ENCODE results near the gene NDUFA12.

The NDUFA12 gene

DNA sequence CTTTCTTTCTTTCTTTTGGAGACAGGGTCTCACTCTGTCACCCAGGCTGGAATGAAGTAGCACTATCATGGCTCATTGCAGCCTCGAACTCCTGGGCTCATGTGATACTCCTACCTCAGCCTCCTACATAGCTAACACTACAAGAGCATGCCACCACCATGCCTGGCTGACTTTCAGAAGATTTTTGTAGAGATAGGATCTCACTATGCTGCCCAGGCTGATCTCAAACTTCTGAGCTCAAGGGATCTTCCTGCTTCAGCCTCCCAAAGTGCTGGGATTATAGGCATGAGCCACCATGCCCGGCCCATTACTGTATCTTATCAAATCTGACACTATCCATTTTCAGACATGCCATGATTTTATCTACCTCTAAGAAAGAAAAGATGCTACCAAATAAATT, 31.6 kb downstream of the NDUFA12 start:
- no peak for TF ChIP-seq CTCF (IDR thresholded peaks at IDR 0.05; ENCODE audit: low read depth, low read length)
- no peak for DNase-seq (ENCODE audit: extremely low read depth, low read depth)

DNA sequence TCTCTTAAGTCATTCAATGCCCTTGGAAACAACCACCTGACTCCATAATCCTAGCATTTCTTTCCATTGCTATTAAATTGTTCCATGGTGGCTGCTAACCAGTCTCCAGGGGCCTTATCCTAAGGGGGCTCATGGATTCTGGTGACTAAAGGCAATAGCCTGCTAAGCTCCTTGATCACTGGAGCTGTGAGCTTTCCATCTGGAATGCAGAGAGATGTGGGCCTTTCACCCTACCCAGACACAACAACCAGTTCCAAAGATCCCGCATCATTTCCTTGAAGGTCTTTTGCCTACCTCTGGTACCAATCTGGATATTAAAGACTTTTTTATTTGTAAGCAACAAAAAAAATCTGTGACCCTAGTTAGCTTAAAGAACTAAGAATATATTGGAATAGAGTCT, 32.9 kb downstream of the NDUFA12 start:
- no peak for DNase-seq (ENCODE audit: extremely low read depth, low read depth)
- TF ChIP-seq CTCF (IDR thresholded peaks at IDR 0.05; ENCODE audit: low read depth, low read length): no peak

GRCh38 chr12:94969424-94969823, 34.1 kb downstream of the NDUFA12 start:
- DNase-seq (ENCODE audit: extremely low read depth, low read depth): no peak
- TF ChIP-seq CTCF (IDR thresholded peaks at IDR 0.05; ENCODE audit: low read depth, low read length): no peak

GRCh38 chr12:94965982-94966630, 37.4 kb downstream of the NDUFA12 start:
- no peak for TF ChIP-seq CTCF (IDR thresholded peaks at IDR 0.05; ENCODE audit: low read depth, low read length)
- DNase-seq (ENCODE audit: extremely low read depth, low read depth): no peak

- no peak for TF ChIP-seq CTCF (IDR thresholded peaks at IDR 0.05; ENCODE audit: low read depth, low read length)
- no peak for DNase-seq (ENCODE audit: extremely low read depth, low read depth)
Observed at GRCh38 chr12:94963649-94964048, 39.8 kb downstream of the NDUFA12 start.

DNA sequence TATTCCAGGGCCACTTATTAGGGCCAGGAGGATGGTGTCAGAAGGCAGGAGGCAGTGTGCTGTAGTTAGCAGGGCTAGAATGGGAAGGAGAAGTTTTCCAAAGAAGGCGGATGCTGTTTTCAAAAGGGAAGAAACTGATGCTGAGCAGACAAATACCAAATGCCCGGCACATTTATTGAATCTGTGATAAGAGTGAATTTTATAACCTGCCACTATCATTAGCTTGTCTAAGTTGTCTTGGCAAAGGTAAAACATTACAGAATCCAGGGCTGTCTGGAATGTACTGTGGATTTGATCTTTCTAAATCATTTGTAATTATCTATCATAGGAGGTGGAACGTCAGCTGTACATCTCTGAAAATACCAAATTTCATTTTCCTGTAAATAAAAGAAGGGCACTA, 40.8 kb downstream of the NDUFA12 start:
- no peak for DNase-seq (ENCODE audit: extremely low read depth, low read depth)

DNA sequence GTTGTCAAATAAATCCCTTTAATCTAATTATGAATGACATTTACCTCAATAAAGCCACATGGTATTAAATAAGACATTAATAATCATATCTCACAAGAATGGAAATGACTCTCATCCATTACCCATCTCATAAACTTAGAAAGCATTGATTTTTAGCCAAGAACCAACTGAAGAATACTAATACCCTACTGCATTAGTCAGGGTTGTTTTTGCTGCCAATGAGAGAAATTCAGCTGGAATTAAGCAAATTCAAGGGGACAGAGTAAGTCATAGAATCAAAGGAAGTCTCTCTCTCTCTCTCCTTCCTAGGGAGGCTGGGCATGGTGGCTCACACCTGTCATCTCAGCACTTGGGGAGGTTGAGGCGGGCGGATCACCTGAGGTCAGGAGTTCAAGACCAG, 41.6 kb downstream of the NDUFA12 start:
- no peak for DNase-seq (ENCODE audit: extremely low read depth, low read depth)
- no peak for TF ChIP-seq CTCF (IDR thresholded peaks at IDR 0.05; ENCODE audit: low read depth, low read length)

More for the DNA sequence above, 40.8 kb downstream of the NDUFA12 start:
- TF ChIP-seq CTCF (IDR thresholded peaks at IDR 0.05; ENCODE audit: low read depth, low read length): no peak

Measured in AG09319 (cell line).